Activated CD4-positive, alpha-beta T cell treated with anti-CD3 and anti-CD28 coated beads for 48 hours (primary cell): Measurements from ENCODE around the gene MGMT.

Experiments used
- DNase-seq: peaks from one replicate; pipeline ENCODE4 v3.0.0-alpha.2; 2020

The MGMT gene

GRCh38 chr10:129766611-129767550 lies 299.8 kb downstream of the MGMT start:
- no peak for DNase-seq

GRCh38 chr10:129767751-129768150 lies 300.7 kb downstream of the MGMT start:
- DNase-seq: no peak

DNA sequence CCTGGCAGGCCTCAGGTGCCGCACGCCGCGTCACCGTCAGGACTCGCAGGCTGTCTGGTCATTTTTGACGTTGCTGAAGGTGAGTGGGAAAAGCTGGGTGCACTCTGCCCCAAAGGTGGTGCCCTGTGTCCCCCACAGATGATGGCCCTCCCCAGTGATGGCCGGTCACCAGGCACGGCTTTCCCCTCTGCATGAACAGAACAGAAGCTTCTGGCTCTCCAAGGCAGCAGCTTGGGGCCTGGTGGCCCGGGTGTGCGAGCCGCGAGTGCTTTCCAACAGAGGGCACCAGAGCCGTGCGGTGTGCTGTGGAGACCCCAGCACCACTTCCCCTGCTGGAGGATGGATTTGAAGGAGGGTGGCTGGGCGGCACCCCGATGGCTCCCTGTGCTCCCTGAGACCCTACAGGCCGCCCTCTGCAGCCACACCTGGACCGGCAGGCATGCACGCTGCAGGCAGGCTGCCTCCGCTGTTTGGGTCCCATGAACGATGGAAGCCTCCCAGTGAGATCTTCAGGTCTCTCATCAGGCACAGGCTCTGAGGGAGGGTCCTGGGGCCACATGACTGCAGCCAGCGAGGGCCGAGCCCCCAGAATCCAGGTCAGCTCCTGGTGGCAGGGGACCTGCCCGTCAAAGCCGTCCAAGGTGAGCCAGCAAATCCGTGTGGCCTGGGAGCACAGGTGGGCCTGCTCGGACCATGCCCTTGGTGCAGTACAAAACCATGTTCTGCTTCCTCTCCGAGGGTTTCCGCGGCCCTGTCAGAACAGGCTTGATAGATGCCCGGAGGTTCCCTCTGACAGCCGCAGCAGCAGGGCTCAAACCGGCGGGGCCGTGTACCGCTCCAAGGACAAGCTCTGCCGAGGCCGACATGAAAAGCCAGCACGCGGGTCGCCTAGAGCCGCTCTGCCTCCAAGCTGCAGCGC lies 301.7 kb downstream of the MGMT start:
- no peak for DNase-seq

DNA sequence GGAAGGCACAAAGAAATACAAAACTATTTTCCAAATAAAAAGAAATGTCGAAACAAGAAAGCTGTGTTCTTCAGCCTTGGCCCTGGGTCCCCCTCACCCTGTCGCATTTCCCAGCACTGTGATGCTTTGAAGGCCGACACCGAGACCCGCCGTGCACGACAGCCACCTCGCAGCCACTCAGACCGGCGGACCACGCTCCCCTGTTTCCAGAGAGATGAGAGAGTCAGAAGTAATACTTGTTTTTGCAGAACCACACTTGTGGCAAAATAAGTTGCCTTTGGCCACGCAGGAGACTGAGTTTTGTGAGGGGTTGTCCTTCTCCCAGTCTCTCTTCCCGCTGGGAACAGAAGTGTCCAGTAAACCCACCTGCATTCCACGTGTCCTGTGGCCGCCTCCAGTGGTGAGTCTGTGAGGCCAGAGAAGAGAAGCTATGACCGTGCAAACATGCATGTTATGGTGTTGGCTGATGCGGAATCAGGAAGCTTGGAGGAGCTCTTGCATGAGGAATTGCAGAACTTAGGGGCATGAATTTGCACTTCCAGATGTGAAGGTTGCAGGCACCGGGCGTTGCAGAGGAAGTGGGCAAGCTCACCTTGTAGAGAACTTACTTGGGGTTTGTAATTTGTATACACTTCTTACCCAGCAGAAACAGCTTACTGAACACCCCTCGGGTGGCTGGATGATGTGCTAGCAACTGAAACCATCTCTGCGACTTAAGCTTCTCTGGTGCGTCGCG lies 302.5 kb downstream of the MGMT start:
- DNase-seq: no peak

- no peak for DNase-seq
Observed at GRCh38 chr10:129770286-129770685, 303.2 kb downstream of the MGMT start.

- DNase-seq: no peak
Observed at GRCh38 chr10:129771024-129771423, 304.0 kb downstream of the MGMT start.

DNA sequence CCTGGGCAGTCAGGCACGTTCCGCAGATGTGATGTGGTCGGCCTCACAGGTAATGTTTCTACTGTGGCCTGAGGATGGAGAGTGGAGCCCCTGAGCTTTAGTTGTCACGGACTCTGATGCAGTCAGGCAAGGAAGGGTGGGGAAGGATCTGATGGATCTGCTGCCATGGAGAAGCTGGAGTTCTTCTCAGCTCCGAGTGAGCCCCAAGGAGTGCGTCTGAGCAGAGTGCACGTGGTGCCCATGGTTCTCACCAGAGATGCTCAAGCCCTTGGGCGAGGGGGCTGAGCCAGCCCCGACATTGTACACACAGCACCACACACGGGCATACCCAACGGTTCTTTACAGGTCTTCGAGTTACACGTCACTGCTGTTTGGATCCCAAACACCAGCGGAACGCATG lies 304.5 kb downstream of the MGMT start:
- no peak for DNase-seq

DNA sequence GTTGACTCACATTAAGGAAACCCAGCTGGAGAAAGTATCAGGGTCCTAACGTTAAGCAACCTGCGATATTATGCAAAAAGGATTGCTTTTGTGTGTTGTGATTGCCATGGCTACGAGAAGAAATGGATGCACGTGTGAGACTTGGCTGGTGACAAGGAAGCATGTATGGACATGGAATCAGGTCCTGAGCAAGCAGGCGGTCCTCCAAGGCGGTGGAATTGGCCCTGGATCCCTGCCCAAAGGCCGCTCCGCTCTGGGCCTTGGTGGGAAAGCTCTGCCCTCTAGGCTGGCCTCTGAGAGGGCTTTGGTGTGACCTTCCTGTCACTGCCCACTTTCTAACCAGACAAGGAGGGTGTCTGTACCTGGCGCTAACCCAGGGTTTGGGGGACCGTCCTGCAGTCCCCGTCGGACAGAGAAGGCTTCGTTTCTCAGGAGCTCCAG lies 305.0 kb downstream of the MGMT start:
- no peak for DNase-seq

GRCh38 chr10:129772468-129773358 lies 305.7 kb downstream of the MGMT start:
- no peak for DNase-seq

- no peak for DNase-seq
Observed at GRCh38 chr10:129773359-129773990, 306.4 kb downstream of the MGMT start.

DNA sequence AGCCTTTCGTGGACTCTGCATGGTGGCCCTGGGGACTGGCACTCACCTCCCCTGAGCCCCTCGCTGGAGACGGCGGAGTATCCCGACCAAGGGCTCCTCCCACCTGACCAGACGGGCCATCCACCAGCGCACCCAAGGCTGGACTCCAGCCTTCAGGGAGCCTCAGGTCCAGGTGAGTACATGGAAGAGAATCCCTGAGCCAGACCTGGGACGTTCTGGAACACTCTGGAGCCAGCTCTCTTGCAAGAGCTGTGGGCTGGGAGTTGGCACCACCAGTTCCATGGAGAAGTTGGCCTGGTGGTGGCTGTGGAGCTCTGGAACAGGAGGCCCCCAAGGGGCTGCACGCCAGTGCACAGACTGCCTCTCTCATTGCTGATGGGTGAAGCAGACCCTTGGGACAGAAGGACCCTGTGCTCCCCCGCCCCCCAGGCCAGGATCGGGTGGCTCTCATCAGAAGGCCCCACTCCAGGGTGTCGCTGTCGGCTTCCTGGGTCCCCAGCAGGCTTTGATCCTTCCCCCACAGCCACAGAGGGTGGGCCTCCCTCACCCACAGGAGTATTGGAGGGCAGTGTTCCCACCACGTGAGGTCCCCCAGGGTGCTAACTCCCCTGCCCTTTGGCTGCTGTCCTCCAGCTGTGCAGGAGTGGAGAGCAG lies 307.2 kb downstream of the MGMT start:
- DNase-seq: no peak

- DNase-seq: no peak
Observed at GRCh38 chr10:129774736-129775401, 307.8 kb downstream of the MGMT start.

DNA sequence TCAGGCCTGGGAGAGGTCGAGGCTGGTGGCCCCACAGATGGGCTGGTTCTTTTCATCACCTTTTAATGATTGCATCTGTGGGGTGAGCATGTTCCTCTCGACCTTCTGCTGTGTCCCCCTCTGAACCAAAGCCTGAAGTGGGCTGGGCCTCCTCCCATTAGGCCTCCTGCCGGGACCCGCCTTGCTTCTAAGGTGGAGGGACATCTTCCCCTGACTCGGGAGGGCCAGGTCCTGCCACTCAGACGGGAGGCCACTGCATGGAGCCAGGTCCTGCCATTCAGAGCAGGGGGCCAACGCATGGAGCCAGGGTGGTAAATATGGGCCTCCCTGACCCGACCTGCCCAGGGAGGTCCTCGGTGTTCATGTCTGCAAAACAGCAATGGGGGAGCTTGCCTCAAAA lies 308.6 kb downstream of the MGMT start:
- no peak for DNase-seq

GRCh38 chr10:129777687-129778086 lies 310.6 kb downstream of the MGMT start:
- DNase-seq: no peak

- no peak for DNase-seq
Observed at GRCh38 chr10:129778571-129778970, 311.5 kb downstream of the MGMT start.

DNA sequence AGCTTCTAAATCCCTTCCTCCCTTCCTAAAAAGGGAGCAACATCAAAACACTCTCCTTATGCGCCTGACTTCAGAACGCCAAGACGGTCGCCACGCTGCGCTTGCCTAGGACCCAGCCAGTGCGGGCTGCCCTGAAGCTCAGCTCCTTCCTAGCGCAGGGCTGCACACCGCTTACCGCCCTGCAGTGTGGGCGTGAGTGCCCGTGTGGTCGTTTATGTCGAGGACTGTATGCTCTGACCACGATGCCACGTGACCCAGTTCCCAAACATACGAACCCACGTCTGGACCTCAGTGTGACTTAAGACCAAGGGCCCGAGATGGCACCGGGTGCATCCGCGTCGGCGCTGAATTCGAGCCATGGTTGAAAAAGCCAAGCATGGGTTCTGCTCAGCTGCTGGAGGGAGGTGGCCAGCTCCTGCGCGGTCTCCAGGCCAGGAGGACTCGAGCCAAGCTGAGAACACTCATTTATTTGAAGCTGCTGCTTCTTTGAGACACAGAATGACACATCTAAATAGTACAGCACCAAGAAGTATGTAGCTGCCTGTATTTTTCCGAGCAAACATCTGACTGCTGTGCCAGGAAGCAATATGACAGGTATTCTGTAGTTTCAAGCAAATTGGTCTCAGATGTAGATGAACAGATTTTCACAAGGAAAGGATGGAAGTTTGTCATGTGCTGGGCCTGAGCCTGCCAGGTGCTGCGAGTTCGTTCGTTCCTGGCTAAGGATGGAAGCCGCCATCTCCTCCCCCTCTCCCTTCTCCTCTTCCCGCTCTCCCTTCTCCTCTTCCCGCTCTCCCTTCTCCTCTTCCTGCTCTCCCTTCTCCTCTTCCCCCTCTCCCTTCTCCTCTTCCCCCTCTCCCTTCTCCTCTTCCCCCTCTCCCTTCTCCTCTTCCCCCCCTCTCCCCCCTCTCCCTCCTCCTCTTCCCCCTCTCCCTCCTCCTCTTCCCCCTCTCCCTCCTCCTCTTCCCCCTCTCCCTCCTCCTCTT lies 312.4 kb downstream of the MGMT start:
- DNase-seq: no peak

GRCh38 chr10:129780198-129780597 lies 313.2 kb downstream of the MGMT start:
- no peak for DNase-seq

DNA sequence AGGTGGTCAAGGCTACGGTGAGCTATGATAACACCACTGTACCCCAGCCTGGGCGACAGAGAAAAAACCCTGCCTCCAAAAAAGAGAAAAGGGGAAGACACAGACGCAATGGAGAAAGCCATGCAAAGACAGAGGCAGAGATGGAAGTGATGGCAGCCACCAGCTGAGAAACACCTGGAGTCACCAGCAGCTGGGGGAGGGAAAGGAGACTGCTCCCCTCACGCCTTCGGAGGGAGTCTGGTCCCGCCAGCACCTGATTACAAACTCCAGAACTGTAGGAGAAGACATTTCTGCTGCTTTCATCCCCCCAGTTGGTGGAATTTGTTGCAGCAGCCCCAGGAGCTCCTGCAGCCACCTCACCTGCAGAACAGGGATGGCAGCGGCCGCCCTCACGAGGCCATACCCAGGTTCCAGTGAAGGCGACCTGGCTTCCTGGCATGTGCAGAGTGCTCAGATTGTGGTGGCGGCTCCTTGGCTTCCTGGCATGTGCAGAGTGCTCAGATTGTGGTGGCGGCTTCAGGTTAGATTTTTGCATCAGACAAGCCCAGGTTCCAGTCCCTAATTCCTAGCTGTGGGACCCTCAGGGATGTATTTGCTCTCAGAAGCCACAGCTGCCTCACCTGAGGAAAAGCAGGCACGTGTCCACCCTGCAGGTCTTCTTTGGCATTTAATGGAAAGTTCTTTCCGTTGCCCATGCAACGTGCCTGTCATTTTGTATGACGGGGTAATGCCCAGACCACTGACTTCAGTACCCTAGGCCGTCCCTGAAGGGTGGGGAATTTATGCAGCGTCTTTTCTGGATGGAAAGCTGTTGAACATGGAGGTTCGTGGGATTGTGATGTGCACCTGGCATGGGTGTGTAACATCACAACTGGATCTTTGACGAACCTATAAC lies 314.1 kb downstream of the MGMT start:
- DNase-seq: no peak
